Liver (tissue), 9 donors: ENCODE measurements around the gene NLGN1. TPM values are rescaled to one million over a fixed set of nuclear protein-coding genes. Genes with fewer than 3 reads are reported as not detected.

Experiments
- DNase-seq: peaks from one replicate; pipeline ENCODE4 v3.0.0-alpha.2; 2017; ENCODE audit warnings: low spot score
- H3K27ac ChIP-seq, 2 donors: one replicate each; pipeline ENCODE4 v1.7.0; 2013; ENCODE audit warnings: inconsistent platforms in 2 of 2, low read length in 2 of 2, control low read depth in 1 of 2, low read depth in 1 of 2, mild to moderate bottlenecking in 1 of 2
- H3K27me3 ChIP-seq, 4 donors: one replicate each; pipeline versions ENCODE4 v1.6.1 to v1.7.0; 2013; ENCODE audit warnings: low read length in 3 of 4, inconsistent platforms in 1 of 4, mild to moderate bottlenecking in 1 of 4, moderate library complexity in 1 of 4; ENCODE audit not compliant: control insufficient read depth in 4 of 4, insufficient read depth in 4 of 4
- H3K36me3 ChIP-seq, 4 donors: one replicate each; pipeline versions ENCODE4 v1.6.1 to v1.7.0; 2013; ENCODE audit warnings: low read length in 3 of 4, mild to moderate bottlenecking in 3 of 4, low read depth in 1 of 4, moderate library complexity in 1 of 4; ENCODE audit not compliant: control insufficient read depth in 4 of 4, insufficient read depth in 3 of 4
- H3K4me1 ChIP-seq, 4 donors: one replicate each; pipeline versions ENCODE4 v1.6.1 to v1.7.0; 2013; ENCODE audit warnings: low read length in 3 of 4, mild to moderate bottlenecking in 3 of 4, moderate library complexity in 1 of 4; ENCODE audit not compliant: control insufficient read depth in 4 of 4, insufficient read depth in 4 of 4
- H3K4me3 ChIP-seq, 3 donors: one replicate each; pipeline versions ENCODE4 v1.6.1 to v1.7.0; 2013; ENCODE audit warnings: low read length in 3 of 3, control low read depth in 1 of 3, low read depth in 1 of 3, mild to moderate bottlenecking in 1 of 3
- H3K9ac ChIP-seq, 2 donors: one replicate each; pipeline ENCODE4 v1.7.0; 2013; ENCODE audit warnings: low read length in 2 of 2, mild to moderate bottlenecking in 2 of 2, moderate library complexity in 2 of 2, control low read depth in 1 of 2, low read depth in 1 of 2
- H3K9me3 ChIP-seq, 4 donors: one replicate each; pipeline versions ENCODE4 v1.6.1 to v1.7.0; 2013; ENCODE audit warnings: low read length in 3 of 4; ENCODE audit not compliant: control insufficient read depth in 4 of 4
- ATF3 ChIP-seq: IDR thresholded peaks from 2 replicates; pipeline ENCODE4 v1.6.1; 2016; ENCODE audit warnings: antibody characterized with exemption
- CTCF ChIP-seq: fragments of 150-350 bp; IDR thresholded peaks from 2 replicates; pipeline ENCODE4 v1.5.1; 2017; ENCODE audit warnings: improper control_type of control experiment, low read depth, low read length; ENCODE audit not compliant: missing input control
- EGR1 ChIP-seq, 2 donors: IDR thresholded peaks; 2 replicates each; pipeline ENCODE4 v1.6.1; 2016 to 2018; ENCODE audit warnings: antibody characterized with exemption in 2 of 2, low read depth in 2 of 2
- FOXA1 ChIP-seq: IDR thresholded peaks from 2 replicates; pipeline ENCODE4 v1.6.1; 2016; ENCODE audit warnings: antibody characterized with exemption
- FOXA2 ChIP-seq: IDR thresholded peaks from 2 replicates; pipeline ENCODE4 v1.6.1; 2016; ENCODE audit warnings: antibody characterized with exemption
- GABPA ChIP-seq, 2 donors: IDR thresholded peaks in 1 of 2; conservative IDR thresholded peaks in 1 of 2; 2 replicates each; pipeline ENCODE4 v1.6.1; 2016; ENCODE audit warnings: antibody characterized with exemption in 2 of 2, mild to moderate bottlenecking in 1 of 2, moderate library complexity in 1 of 2
- HNF4A ChIP-seq, 2 donors: conservative IDR thresholded peaks; 2 replicates each; pipeline ENCODE4 v1.6.1; 2016; ENCODE audit warnings: antibody characterized with exemption in 2 of 2, mild to moderate bottlenecking in 2 of 2
- HNF4G ChIP-seq: IDR thresholded peaks from 2 replicates; pipeline ENCODE4 v1.6.1; 2016; ENCODE audit warnings: antibody characterized with exemption
- JUND ChIP-seq, 2 donors: IDR thresholded peaks; 2 replicates each; pipeline ENCODE4 v1.6.1; 2016; ENCODE audit warnings: antibody characterized with exemption in 2 of 2
- MAX ChIP-seq: IDR thresholded peaks from 2 replicates; pipeline ENCODE4 v1.6.1; 2016; ENCODE audit warnings: antibody characterized with exemption
- NR2F2 ChIP-seq: IDR thresholded peaks from 2 replicates; pipeline ENCODE4 v1.6.1; 2016; ENCODE audit warnings: antibody characterized with exemption
- RAD21 ChIP-seq, 2 donors: IDR thresholded peaks; 2 replicates each; pipeline ENCODE4 v1.6.1; 2016; ENCODE audit warnings: antibody characterized with exemption in 2 of 2, mild to moderate bottlenecking in 2 of 2
- REST ChIP-seq: IDR thresholded peaks from 2 replicates; pipeline ENCODE4 v1.6.1; 2016; ENCODE audit warnings: antibody characterized with exemption, mild to moderate bottlenecking
- RXRA ChIP-seq, 2 donors: IDR thresholded peaks; 2 replicates each; pipeline ENCODE4 v1.6.1; 2017 to 2018; ENCODE audit warnings: antibody characterized with exemption in 2 of 2, mild to moderate bottlenecking in 1 of 2
- SP1 ChIP-seq: IDR thresholded peaks from 2 replicates; pipeline ENCODE4 v1.6.1; 2018; ENCODE audit warnings: antibody characterized with exemption, mild to moderate bottlenecking
- TAF1 ChIP-seq: conservative IDR thresholded peaks from 2 replicates; pipeline ENCODE4 v1.6.1; 2016; ENCODE audit warnings: antibody characterized with exemption, mild to moderate bottlenecking
- YY1 ChIP-seq: IDR thresholded peaks from 2 replicates; pipeline ENCODE4 v1.6.1; 2016; ENCODE audit warnings: antibody characterized with exemption, mild to moderate bottlenecking
- ZBTB33 ChIP-seq: IDR thresholded peaks from 2 replicates; pipeline ENCODE4 v1.6.1; 2016; ENCODE audit warnings: antibody characterized with exemption
- WGBS: extraction: QIAGEN DNeasy Blood & Tissue Kit; methylation state at CpG from one replicate; pipeline ENCODE4 v1.1.7; 2013; 5-methylcytosine and 5-hydroxymethylcytosine counted together
- polyA plus RNA-seq, 2 donors: library from polyadenylated mRNA; stranded (reverse) in 1 of 2; unstranded in 1 of 2; fragments of 200-250 nt in 1 of 2; fragments of >200 nt in 1 of 2; fragmentation: Nextera tagmentation in 1 of 2; extraction: Ambion mirVana in 1 of 2; gene quantifications; one replicate each; pipeline versions ENCODE4 v1.2.1 to v1.2.3, GENCODE V29; 2013 to 2015
- total RNA-seq, 2 donors: library from RNA; depleted of rRNA; stranded (reverse); fragments of >200 nt; gene quantifications; one replicate each; pipeline ENCODE4 v1.2.3, GENCODE V29; 2014
- donor health status: healthy.
- donor health status: healthy.
- donor health status: healthy.
- donor health status: healthy.
- donor health status: healthy.

NLGN1 gene
- total and polyA plus RNA-seq, 4 donors, result 0.02 to 0.67 (median 0.37) TPM; not detected in 1

GRCh38 chr3:174062923-174063322, 665.4 kb downstream of the NLGN1 start (continued):
- no peak for TF ChIP-seq REST

- Histone ChIP-seq H3K36me3 (no peaks in the 10 kb centered on the region), H3K9me3 (peaks cover 0 to 3% (median under 1%) of the 10 kb centered on the region in 4 donors), H3K4me3 (no peak overlapping the region), H3K27ac (no peak overlapping the region), H3K4me1 (no peaks in the 10 kb centered on the region), H3K27me3 (no peaks in the 10 kb centered on the region), H3K9ac (no peak overlapping the region)
- TF ChIP-seq RXRA (IDR thresholded peaks at IDR 0.05), result no peak
- no peak for TF ChIP-seq JUND (IDR thresholded peaks at IDR 0.05)
- no peak for TF ChIP-seq GABPA (IDR thresholded peaks at IDR 0.05 in 1 of 2, conservative IDR thresholded peaks at IDR 0.05 in 1 of 2)
- no peak for TF ChIP-seq ATF3
- no peak for TF ChIP-seq HNF4G
- TF ChIP-seq FOXA1, result no peak
- no peak for TF ChIP-seq MAX
- no peak for TF ChIP-seq ZBTB33
- no peak for TF ChIP-seq NR2F2
- no peak for TF ChIP-seq EGR1 (IDR thresholded peaks at IDR 0.05; ENCODE audit: low read depth in 2 of 2)
- no peak for TF ChIP-seq YY1
- no peak for TF ChIP-seq REST
- no peak for TF ChIP-seq FOXA2
- TF ChIP-seq CTCF, result no peak
- TF ChIP-seq HNF4A (conservative IDR thresholded peaks at IDR 0.05), result no peak
- TF ChIP-seq RAD21 (IDR thresholded peaks at IDR 0.05), result no peak
- no peak for TF ChIP-seq TAF1
- no peak for TF ChIP-seq SP1
- DNase-seq, result no peak
- WGBS, result 66% methylated on average over 2 of the region's 2 CpGs
Measured at GRCh38 chr3:174068035-174068434, 670.5 kb downstream of the NLGN1 start.
